Ovary (tissue), 9 donors: ENCODE data around the gene LRP1B. TPM values are rescaled to one million over a fixed set of nuclear protein-coding genes. Genes with fewer than 3 reads are reported as not detected.

Source experiments
- DNase-seq, 5 donors: peaks; one replicate each; pipeline ENCODE4 v3.0.0-alpha.2; 2019 to 2020
- H3K27ac ChIP-seq, 2 donors: fragments of 200-600 bp; one replicate each; pipeline versions ENCODE4 v1.5.1 to v1.8.0; 2019 to 2022
- H3K27me3 ChIP-seq: fragments of 200-600 bp; one replicate; pipeline ENCODE4 v1.8.0; 2022
- H3K36me3 ChIP-seq: fragments of 200-600 bp; sonication (generic); one replicate; pipeline ENCODE4 v1.5.1; 2019
- H3K4me1 ChIP-seq: one replicate; pipeline ENCODE4 v1.8.1; 2013; ENCODE audit warnings: mild to moderate bottlenecking, moderate library complexity; ENCODE audit not compliant: insufficient read depth
- H3K4me3 ChIP-seq: fragments of 200-600 bp; sonication (generic); one replicate; pipeline ENCODE4 v1.5.1; 2017
- H3K9me3 ChIP-seq, 2 donors: fragments of 200-600 bp in 1 of 2; sonication (generic) in 1 of 2; one replicate each; pipeline versions ENCODE4 v1.5.1 to v1.8.1; 2013 to 2019; ENCODE audit warnings: mild to moderate bottlenecking in 1 of 2, moderate library complexity in 1 of 2
- CTCF ChIP-seq, 3 donors: fragments of 450-650 bp in 2 of 3; fragments of 200-600 bp in 1 of 3; IDR thresholded peaks; one replicate each; pipeline versions ENCODE4 v1.5.1 to v1.8.0; 2016 to 2022; ENCODE audit warnings: antibody characterized with exemption in 3 of 3, mild to moderate bottlenecking in 1 of 3
- EP300 ChIP-seq: sonication (generic); formaldehyde crosslinking; IDR thresholded peaks from one replicate; pipeline ENCODE4 v1.6.1; 2017; ENCODE audit warnings: antibody characterized with exemption
- POLR2A ChIP-seq: fragments of 450-650 bp; IDR thresholded peaks from one replicate; pipeline ENCODE4 v1.6.1; 2017; ENCODE audit warnings: antibody characterized with exemption, mild to moderate bottlenecking, moderate library complexity
- WGBS, 3 donors: extraction: QIAGEN DNeasy Blood & Tissue Kit in 1 of 3; methylation state at CpG; one replicate each; pipeline versions ENCODE4 v1.1.5 to v1.1.7; 2013 to 2017; 5-methylcytosine and 5-hydroxymethylcytosine counted together
- intact Hi-C, 4 donors: fragments of 100-400 bp; cut with DNase I; formaldehyde crosslinking; loops; one replicate each; pipeline versions ENCODE4 v1.11.0 to v1.15.1; 2022 to 2023
- polyA plus RNA-seq, 2 donors: library from polyadenylated mRNA; stranded (reverse); fragments of 200-250 nt in 1 of 2; fragments of 350-450 nt in 1 of 2; fragmentation: Illumina TruSeq in 1 of 2; extraction: RNeasy Lipid Tissue Mini Kit (QIAGEN cat#74804) in 1 of 2; gene quantifications; one replicate each; pipeline ENCODE4 v1.2.3, GENCODE V29; 2013 to 2014
- total RNA-seq, 7 donors: library from RNA; depleted of rRNA in 2 of 7; stranded (reverse); fragments of >200 nt in 2 of 7; fragmentation: NEBNext Ultra II Directional in 3 of 7; extraction: Animal tissue kit (Norgen Biotek cat#: 25700) in 3 of 7; gene quantifications; one replicate each; pipeline versions ENCODE4 v1.1.0 to v1.2.4, GENCODE V29; 2016 to 2023
- donor health status: DM: no; HTN: no; CAD: no; lungs with moderate emphysema.
- donor health status: DM: no; HTN: no; CAD: no.
- donor health status: Bipolar disorder and iron deficiency.
- donor health status: DM: yes; HTN: yes; CAD: no.
- donor health status: DM: no; HTN: no; CAD: no.
- donor health status: DM: yes; HTN: yes; CAD: no.

Gene LRP1B
- total and polyA plus RNA-seq, 9 donors: 0.08 to 2.6 (median 0.37) TPM

DNA sequence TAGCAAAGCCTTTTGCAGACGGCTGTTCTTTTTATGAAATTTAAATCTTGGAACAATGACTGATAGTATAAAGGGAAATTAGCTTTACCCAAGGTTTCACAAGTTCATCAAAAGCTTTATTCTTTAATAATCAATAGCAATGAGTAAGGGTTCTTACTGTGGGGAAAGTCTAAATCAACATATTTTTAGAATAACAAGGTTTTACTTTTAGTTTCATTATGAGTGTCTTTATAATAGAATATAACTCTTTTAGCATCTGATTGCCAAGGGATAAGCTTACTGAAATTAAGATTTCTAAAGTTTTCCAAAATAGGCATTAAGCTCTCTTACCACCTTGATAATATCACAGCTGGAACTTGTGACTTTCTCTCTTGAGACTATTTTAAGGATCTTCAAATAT is 1489.7 kb downstream of the LRP1B start:
- no peak for TF ChIP-seq EP300
- TF ChIP-seq POLR2A: no peak
- no peak for TF ChIP-seq CTCF (IDR thresholded peaks at IDR 0.05)
- no peaks in the 10 kb centered on the region for H3K4me1 ChIP-seq
- 23 to 53% (median 32%) methylated on average over 1 of the region's 1 CpG for WGBS, 3 donors
- intact Hi-C loops: no loop called here
- H3K4me3 ChIP-seq: no peak overlapping the region
- no peaks in the 10 kb centered on the region for H3K27me3 ChIP-seq
- no peaks in the 10 kb centered on the region for H3K9me3 ChIP-seq
- no peak overlapping the region for H3K27ac ChIP-seq
- no peaks in the 10 kb centered on the region for H3K36me3 ChIP-seq
- DNase-seq: no peak

DNA sequence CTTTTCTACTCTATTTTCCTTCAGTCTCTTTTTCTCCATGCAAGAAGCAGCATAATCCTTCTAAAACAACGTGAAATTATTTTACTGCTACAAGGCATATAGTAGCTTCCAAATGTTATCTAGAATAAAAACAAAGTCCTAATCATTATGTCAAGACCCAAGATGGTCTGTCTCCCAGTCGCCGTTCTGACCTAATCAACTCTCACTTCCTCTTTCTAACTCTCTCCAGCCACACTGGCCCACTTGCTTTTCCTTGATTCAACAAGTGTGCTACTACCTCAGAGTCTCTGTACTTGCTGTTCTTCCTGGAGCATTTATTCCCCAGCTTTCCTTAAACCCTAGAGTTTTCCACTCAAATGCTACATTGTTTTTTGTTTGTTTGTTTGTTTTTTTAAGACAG is 1491.2 kb downstream of the LRP1B start:
- Histone ChIP-seq H3K4me1 (no peaks in the 10 kb centered on the region), H3K27ac (no peak overlapping the region), H3K27me3 (no peaks in the 10 kb centered on the region), H3K4me3 (no peak overlapping the region), H3K36me3 (no peaks in the 10 kb centered on the region), H3K9me3 (no peaks in the 10 kb centered on the region)
- no peak for DNase-seq
- intact Hi-C loops: no loop called here
- WGBS, 3 donors: 45 to 61% (median 51%) methylated on average over 3 of the region's 3 CpGs
- TF ChIP-seq POLR2A: no peak
- TF ChIP-seq EP300: no peak
- no peak for TF ChIP-seq CTCF (IDR thresholded peaks at IDR 0.05)

DNA sequence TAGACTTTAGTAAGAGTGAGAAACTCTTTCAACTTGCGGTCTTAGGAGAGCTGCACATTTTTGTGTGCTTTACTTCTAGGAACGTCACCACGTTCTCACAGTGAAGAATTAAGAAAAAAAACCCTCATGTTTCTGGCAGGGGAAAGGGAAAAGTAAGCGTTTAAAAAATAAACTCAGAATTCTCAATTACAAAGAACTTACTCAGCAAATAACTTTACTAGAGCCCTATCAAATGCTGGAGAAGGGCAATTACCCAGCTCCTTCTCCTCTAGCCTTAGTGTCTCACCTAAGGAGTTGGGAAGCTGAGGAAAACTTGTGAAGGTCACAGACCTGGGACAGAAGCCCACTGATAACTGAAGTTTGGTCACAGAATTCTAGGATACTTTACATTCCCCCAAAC is 1500.3 kb downstream of the LRP1B start:
- H3K36me3 ChIP-seq: no peaks in the 10 kb centered on the region
- no peaks in the 10 kb centered on the region for H3K27me3 ChIP-seq
- no peak for DNase-seq
- no peaks in the 10 kb centered on the region for H3K9me3 ChIP-seq
- no peak overlapping the region for H3K27ac ChIP-seq
- WGBS, 3 donors: 78 to 88% (median 79%) methylated on average over 4 of the region's 4 CpGs
- no peak overlapping the region for H3K4me3 ChIP-seq
- no peaks in the 10 kb centered on the region for H3K4me1 ChIP-seq
- intact Hi-C loops: no loop called here
- TF ChIP-seq EP300: no peak

DNA sequence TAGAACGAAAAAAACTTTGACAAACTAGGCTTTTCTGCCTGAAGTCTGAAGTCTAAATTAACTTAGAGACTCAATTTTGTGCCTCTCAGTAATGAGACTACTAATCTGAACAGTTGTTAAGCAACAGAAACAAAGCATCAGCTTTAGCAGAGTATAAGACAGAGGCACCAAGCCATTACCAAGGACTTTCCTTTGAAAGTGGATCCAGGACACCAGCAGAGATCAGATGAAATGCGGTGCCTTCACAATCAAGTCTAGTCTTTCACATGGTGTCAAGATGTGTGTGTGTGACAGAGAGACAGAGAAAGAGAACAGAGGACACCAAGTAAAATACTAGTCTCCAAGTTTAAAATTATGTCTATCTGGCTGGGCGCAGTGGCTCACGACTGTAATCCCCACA is 1502.9 kb downstream of the LRP1B start:
- intact Hi-C loops: no loop called here
- no peak for TF ChIP-seq EP300
- no peak for TF ChIP-seq POLR2A
- TF ChIP-seq CTCF (IDR thresholded peaks at IDR 0.05): no peak

GRCh38 chr2:140627136-140627535 is 1503.7 kb downstream of the LRP1B start:
- Histone ChIP-seq H3K36me3 (no peaks in the 10 kb centered on the region), H3K9me3 (no peaks in the 10 kb centered on the region), H3K27ac (no peak overlapping the region), H3K4me3 (no peak overlapping the region), H3K27me3 (no peaks in the 10 kb centered on the region), H3K4me1 (no peaks in the 10 kb centered on the region)
- TF ChIP-seq POLR2A: no peak
- TF ChIP-seq EP300: no peak
- no peak for TF ChIP-seq CTCF (IDR thresholded peaks at IDR 0.05)
- WGBS, 3 donors: 74 to 85% (median 81%) methylated on average over 5 of the region's 5 CpGs
- intact Hi-C loops: no loop called here
- DNase-seq: no peak

More for the DNA sequence above, 1502.9 kb downstream of the LRP1B start:
- Histone ChIP-seq H3K27me3 (no peaks in the 10 kb centered on the region), H3K4me1 (no peaks in the 10 kb centered on the region), H3K36me3 (no peaks in the 10 kb centered on the region), H3K9me3 (no peaks in the 10 kb centered on the region), H3K4me3 (no peak overlapping the region), H3K27ac (no peak overlapping the region)
- DNase-seq: no peak
- WGBS, 3 donors: 92 to 96% (median 93%) methylated on average over 4 of the region's 4 CpGs
